Cortex of kidney (tissue), 1 donor: ENCODE data around the gene FAM171A2.
"Not testable (repeated sequence)": the region's sequence is repeated elsewhere in the genome, so short reads cannot be mapped to it uniquely, and the experiment has no call there.

ENCODE experiments used
- DNase-seq: peaks from one replicate; lab custom pipeline; 2025; lab: John Stamatoyannopoulos, UW

Gene FAM171A2

DNA sequence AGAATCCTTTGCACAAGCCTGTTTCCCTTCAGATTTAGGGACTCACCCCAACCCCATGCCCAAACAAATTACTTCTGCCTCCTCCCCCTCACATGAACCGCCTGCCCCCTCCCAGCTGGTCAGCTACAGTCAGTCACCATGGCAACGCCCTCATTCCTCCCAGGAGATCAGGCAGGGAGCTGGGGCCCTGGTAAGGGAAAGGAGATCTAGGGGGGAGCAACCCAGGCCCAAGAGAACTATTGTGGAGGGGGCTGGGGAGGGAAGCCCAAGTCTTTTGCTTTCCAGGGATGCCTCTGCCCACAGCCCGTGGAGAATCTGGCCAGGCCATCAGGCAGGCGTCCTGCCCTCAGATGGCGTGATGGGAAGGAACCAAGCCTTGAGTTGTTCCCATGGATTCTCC, 2.8 kb downstream of the FAM171A2 start:
- no peak for DNase-seq

DNA sequence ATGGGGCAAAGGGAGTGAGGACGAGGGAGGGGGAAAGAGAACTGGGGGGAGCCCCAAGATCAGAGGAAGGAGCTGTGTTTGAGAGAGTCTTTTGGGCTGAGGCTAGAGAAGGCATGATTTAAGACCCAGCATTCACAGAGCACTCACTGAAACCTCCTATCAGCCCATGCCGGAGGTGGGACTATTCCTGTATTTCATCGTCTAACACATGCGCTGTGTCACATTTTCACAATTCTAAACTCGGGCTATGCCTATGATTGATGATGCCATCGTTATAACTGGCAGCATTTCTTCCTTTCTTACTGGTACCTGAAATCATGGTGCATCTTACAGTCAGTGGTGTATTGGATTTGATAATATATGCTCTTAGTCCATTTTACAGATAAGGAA, 3.5 kb downstream of the FAM171A2 start:
- no peak for DNase-seq

DNA sequence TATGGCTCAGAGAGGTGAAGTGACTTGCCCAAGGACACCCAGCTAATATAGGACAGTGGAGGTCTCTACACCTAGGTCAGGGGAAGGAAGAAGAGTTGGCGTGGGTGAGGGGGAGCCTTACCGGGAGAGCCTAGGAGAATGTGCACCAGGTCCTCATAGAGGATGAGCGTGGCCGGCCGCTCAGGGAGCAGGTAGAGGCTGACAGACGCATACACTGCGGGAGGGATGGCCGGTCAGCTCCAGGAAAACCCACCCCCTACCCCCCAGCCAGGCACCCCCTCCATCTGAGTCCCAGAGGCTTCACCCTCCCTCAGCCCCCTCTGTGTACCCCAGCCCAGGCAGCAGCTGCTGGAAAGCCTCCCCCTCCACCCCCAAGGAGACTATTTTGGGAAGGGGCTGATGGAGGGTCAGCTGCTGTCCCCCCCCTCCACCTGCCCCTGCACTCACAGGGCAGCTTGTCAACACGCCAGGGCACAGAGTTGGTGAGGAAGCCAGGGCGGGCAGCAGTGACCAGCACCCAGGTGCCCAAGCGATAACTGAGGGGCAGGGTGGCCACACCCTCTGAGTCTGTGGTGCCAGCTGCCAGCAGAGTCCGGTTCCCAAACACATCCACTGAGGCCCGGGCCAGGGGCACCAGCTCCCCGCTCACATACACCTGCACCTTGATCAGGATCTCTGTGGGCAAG, 4.1 kb downstream of the FAM171A2 start:
- no peak for DNase-seq

DNA sequence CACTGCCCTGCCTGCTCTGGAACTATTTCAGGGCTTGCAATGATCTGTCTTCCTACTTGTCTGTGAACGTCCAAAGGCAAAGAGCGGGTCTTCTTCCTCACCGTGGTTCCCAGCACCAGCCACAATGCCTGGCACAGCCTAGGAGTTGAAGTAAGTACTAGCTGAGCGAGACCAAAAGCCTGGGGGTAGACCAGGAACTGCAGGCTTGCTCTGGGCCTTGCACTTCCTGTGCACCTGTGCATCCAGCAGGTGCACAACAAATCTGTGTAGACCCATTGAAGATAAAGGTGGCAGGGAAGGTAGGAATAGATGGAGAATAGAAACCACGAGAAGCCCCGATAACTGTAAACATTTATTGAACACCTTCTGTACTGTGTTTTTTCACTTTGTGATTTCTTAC, 4.6 kb downstream of the FAM171A2 start:
- no peak for DNase-seq

DNA sequence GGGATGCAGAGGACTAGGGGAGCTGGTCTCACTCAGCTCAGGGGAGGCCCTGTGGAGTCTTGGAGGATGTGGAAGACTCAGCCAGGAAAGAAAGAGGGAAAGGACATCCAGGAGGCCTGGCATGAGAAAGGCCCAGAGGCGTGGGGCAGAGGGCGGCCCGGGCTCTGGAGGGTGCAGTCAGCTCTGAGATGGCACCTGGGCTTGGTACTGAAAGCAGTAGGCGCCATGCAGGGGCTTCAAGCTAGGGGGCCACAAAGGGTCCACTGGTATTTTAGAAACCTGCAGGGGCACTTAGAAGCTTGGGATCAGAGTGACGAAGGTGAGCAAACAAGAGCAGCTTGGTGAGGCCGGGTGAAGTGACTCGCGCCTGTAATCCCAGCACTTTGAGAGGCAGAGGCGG, 5.6 kb downstream of the FAM171A2 start:
- DNase-seq, result no peak

DNA sequence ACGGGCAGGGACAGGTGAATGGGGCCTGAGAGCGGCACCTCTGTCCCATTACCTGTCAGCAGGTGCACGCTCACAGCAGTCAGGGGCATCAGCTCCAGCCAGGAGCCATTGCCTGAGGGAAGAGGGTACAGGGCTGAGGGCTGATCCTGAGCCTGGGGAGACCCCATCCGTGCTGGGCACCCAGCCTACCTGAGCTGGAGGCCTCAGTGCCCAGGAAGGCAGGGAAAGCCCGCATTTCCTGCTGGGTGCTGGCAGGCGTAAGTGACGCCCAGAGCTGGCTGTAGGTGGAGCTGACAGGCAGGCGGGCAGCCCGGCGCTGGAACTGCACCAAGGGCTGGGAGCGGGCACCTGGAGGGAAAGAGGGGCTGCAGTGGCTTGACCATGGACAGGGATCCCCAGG, 7.4 kb downstream of the FAM171A2 start:
- DNase-seq, result no peak

DNA sequence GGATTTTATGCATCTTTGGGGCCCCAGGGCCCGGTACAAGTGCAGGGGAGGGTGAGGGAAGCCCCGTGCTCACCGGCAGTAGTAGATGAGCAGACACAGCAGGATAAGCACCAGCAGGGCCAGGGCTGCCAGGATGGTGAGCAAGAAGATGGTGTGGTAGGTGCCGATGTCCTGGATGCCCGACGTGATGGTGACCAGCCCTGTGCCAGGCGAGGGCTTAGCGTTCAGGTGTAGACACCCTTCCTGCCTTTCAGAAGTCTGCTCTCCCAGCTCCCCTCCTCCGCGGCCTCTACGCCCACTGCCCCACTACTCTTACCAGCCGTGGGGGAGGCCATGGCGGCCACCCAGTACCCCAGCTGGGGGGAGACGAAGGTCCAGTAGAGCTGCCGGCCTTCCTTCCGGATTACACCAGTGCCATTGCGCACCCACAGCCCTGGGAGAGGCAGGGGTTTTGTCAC, 8.0 kb downstream of the FAM171A2 start:
- no peak for DNase-seq

DNA sequence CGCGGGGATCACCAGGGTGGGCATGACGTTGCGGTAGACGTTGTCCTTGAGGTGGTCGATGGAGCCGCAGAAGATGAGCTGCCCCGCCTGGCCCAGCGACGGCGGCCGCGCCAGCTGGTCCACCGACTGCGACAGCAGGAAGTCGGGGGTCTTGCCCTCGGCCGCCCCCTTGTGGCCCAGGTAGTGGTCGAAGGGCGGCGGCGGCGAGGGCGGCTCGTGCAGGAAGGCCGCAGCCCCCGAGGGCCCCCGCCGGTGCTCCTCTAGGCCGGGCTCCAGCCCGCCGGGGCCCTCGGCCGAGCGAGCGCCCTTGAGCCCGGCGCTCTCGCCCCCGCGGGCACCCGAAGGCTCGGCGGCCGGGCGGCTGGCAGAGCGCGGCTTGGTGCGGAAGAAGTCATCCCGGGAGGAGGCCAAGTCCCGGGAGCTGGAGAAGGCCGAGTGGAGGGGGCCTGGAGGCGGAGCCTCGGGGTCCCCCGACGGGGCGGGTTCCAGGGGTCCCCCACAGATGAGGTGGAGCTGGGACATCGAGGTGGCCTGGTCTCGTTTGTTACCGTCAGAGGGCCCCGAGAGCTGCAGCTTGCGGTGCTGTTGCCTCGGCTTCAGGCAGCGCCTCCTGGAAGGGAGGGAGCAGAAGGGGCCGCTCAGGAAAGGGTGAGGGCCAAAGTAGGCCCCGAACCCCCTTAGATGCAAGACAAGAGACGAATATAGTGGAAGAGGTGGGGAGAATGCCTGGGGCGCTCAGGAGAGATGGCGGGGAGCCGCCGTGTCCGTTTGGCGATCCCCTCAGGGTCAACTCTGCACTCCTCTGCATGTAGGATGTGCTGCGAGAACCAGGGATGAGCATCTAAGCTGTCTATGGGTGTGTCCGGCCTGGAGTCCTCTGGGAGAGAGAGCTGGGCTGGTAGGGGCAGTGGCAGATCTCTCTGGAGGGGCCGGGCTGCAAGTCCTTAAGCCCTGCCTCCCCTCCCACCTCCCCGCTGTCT, 8.8 kb downstream of the FAM171A2 start:
- no peak for DNase-seq

DNA sequence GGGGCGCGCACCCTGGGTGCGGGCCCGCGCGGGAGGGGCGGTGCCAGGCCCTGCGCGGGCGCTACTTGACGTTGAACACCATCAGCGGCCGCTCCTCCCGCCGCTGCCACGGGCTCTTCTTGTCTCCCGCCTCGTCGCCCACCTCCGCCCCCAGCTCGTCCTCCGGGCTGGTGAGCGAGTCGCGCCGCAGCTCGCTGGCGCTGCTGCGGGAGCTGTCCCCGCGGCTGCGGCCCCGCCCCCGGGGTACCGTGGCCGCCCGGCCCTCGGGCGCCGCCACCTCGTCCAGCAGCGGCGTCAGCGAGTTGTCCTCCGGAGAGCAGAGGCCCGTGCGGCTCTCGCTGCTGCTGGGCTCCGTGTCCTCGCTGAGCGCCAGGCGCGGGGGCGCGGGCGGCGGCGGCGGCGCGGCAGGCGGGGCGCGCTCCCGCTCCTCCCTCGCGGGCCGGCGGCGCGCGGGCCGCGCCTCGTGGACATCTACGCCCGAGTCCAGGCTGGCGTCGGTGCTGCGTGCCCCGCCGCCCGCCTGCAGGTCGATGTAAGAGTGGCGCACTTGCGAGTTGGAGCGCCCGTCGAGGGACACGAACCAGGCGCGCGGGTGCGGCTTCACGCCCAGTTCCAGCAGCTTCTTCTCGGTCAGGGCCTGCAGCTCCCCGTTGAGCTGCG, 9.9 kb downstream of the FAM171A2 start:
- DNase-seq, result no peak

DNA sequence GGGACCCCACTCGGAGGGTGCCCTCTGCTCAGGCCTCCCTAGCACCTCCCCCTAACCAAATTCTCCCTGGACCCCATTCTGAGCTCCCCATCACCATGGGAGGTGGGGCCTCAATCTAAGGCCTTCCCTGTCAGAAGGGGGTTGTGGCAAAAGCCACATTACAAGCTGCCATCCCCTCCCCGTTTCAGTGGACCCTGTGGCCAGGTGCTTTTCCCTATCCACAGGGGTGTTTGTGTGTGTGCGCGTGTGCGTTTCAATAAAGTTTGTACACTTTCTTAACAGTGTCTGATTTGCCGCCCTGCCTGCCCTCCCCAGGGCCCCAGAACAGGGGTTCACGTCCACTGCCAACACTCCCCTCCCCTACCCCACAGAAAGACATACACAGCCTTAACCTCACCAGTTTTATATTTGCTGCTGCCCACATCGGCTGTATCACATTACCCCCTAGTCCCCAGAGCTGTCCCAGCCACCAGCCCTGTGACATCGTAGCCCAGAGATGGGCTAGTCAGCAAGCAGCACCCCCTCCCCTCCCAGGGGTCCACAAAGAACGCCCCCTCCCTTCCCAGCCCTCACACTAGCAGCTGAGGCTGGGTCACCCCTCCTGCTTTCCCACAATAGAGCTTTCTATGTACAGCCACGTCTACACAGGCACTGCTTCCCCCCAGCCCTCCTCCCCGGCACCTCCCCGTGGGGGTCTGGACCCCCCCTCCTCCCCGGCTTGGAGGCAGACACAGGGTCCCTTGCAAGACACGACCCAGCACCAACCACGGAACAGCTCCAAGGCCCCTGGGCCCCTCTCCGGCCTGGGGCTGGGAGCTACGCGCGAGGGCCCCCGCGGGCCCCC, 10.6 kb downstream of the FAM171A2 start:
- DNase-seq, result no peak

DNA sequence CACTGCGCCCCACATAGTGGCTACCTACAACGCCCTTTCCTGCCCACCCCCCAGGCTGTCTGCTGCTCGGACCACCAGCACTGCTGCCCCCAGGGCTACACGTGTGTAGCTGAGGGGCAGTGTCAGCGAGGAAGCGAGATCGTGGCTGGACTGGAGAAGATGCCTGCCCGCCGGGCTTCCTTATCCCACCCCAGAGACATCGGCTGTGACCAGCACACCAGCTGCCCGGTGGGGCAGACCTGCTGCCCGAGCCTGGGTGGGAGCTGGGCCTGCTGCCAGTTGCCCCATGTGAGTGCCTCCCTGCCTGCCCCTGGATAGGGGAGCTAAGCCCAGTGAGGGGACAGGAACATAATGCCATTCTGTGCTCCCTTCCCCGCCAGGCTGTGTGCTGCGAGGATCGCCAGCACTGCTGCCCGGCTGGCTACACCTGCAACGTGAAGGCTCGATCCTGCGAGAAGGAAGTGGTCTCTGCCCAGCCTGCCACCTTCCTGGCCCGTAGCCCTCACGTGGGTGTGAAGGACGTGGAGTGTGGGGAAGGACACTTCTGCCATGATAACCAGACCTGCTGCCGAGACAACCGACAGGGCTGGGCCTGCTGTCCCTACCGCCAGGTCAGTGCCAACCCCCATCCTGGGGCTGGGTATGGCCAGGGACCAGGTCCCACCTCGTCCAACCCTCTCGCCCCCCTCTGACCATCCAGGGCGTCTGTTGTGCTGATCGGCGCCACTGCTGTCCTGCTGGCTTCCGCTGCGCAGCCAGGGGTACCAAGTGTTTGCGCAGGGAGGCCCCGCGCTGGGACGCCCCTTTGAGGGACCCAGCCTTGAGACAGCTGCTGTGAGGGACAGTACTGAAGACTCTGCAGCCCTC, 11.5 kb downstream of the FAM171A2 start:
- no peak for DNase-seq

DNA sequence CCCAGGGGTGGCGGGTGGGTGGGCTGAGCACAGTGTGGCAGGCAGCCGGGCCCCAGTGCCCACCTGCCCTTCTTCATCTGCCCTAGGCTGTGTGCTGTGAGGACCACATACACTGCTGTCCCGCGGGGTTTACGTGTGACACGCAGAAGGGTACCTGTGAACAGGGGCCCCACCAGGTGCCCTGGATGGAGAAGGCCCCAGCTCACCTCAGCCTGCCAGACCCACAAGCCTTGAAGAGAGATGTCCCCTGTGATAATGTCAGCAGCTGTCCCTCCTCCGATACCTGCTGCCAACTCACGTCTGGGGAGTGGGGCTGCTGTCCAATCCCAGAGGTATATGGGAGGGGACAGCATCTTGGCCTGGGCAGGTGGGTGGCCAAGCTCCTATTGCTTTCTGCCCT, 12.2 kb downstream of the FAM171A2 start:
- no peak for DNase-seq

DNA sequence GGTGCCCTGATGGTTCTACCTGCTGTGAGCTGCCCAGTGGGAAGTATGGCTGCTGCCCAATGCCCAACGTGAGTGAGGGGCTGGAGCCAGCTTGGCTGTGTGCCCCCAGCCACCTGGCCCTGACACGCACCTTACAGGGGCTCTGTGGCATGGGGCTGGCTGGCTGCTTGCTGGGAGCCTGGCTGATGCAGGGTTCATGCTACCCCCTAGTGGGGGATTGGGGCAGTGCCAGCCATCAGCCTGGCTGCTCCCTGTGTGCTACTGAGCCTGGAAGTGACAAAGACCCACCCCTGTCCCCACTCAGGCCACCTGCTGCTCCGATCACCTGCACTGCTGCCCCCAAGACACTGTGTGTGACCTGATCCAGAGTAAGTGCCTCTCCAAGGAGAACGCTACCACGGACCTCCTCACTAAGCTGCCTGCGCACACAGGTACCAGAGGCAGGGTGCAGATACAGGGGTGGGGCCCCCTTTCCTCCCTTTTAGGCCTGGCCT, 12.9 kb downstream of the FAM171A2 start:
- DNase-seq, result no peak

DNA sequence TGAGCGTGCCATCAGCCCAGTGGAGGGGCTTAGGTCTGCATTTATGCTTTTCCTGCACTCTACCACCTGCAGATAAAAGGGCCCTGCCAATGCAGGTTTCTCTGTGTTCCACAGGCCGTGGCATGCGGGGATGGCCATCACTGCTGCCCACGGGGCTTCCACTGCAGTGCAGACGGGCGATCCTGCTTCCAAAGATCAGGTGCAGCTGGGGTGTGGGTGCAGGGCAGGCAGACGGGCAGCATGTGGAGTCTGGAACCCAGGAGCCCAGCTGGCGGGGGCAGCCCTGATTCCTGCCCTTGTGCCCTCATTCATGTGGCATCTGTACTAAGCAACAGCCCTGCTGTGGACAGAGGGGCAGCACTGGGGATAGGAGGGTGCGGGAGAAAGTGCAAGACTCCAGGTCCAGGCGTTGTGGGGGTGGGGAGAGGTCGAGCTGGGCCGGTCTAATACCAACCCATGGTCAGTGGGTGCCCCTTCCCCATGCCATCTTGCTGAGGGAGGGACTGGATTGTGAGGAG, 14.0 kb downstream of the FAM171A2 start:
- no peak for DNase-seq

DNA sequence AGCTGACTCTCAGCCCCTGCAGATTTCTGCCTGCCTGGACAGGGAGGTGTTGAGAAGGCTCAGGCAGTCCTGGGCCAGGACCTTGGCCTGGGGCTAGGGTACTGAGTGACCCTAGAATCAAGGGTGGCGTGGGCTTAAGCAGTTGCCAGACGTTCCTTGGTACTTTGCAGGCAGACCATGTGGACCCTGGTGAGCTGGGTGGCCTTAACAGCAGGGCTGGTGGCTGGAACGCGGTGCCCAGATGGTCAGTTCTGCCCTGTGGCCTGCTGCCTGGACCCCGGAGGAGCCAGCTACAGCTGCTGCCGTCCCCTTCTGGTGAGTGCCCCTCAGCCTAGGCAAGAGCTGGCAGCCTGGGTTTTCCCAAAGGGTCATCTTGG, 14.7 kb downstream of the FAM171A2 start:
- DNase-seq, result no peak

DNA sequence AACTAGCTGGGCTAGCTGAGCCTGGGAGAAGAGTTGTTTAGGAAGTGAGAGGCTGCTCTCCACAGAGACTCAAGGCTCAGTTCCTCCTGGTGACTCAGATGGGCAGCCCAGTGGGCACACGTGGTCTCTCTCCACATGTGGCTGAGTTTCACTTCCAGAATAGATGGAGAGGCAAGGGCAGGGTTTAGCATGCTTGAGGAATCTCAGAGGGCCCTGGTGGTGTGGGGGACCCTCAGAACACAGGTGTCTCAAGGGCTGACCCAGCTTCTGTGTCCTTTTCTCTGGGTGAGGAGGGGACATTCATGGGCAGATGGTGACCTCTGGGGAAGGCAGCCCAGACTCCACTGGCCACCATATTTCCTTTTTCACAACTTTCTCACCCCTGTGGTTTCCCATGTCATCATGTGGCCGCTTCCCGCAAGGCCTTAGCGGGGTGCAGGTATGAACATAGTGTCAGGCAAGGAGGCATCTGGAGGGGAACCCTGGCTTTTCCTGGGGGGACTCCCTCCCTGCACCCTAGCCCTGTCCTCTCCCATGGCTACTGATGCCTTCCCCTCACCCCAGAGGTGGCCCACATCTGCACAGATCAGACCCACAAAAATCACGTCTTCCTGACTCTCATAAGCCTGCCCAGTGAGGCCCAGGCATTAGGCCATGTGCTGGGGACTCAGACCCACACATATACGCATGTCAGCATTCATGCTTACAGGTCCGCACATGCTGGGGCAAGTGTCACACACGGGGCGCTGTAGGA, 15.2 kb downstream of the FAM171A2 start:
- DNase-seq, result no peak

DNA sequence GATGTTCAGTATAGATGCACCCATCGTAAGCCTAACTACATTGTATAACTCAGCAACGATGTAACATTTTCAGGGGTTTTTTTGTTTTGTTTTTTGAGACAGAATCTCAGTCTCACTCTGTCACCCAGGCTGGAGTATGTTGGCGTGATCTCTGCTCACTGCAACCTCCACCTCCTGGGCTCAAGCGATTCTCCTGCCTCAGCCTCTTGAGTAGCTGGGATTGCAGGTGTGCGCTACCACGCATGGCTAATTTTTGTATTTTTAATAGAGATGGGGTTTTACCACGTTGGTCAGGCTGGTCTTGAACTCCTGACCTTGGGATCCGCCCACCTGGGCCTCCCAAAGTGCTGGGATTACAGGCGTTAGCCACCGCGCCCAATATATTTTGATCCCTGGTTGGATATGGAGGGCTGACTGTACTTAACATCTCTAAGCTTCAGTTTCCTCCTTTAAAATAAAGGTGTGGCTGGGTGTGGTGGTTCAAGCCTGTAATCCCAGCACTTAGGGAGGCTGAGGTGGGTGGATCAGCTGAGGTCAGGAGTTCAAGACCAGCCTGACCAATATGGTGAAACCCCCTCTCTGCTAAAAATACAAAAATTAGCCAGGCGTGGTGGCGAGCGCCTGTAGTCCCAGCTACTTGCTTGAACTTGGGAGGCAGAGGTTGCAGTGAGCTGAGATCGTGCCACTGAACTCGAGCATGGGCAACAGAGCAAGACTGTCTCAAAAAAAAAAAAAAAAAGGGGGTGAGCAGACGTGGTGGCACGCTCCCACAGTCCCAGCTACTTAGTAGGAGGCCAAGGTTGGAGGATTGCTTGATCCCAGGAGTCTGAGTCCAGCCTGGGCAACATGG, 16.2 kb downstream of the FAM171A2 start:
- DNase-seq, result not testable (repeated sequence)

DNA sequence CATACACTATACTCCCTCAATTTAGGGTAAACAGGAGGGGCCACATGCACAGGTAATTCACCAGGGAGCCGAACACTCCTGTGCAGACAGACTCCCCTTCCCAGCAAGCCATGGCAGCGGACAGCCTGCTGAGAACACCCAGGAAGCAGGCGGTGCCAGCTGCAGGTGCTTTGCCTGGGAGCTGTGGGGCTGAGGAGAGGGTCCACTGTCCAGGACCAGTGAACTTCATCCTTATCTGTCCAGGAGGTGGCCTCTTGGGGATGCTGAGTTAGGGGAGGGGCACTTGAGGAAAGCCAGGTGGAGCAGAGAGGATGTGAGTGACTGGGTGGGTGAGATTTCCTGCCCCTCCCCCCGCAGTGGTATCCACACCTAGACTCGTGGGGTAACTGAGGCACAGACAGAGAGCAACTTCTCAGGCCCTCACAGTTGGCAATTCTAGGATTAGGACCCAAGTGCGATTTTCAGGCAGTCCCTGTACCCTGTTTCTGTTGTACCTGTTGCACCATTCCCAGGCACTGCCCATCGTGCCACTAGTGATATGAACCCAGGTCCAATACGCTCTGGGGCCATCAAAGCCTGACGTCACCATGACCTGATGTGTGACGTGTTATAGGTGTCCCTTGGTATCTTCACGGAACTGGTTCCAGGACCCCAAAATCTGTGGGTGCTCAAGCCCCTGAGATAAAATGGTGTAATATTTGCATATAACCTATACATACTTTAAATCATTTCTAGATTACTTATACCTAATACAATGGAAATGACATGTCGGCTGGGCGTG, 17.4 kb downstream of the FAM171A2 start:
- no peak for DNase-seq
